GM12872 (cell line): ENCODE results near the gene MEIS1.

Experiments
- CTCF ChIP-seq: IDR thresholded peaks from 3 replicates; pipeline ENCODE4 v1.5.1; 2011; ENCODE audit warnings: low read depth, mild to moderate bottlenecking, low read length, moderate library complexity; ENCODE audit not compliant: insufficient read depth

Gene MEIS1

GRCh38 chr2:66434679-66435548, at the start of gene MEIS1:
TSS of gene MEIS1 (plus strand) at chr2:66435125. CDS start at chr2:66435857, 732 bp downstream.
- TF ChIP-seq CTCF: no peak

- TF ChIP-seq CTCF: no peak
These were observed 47.7 kb upstream of the MEIS1 start for GRCh38 chr2:66387016-66387753.

- TF ChIP-seq CTCF: no peak
These were observed 45.2 kb upstream of the MEIS1 start for GRCh38 chr2:66389651-66390131.

GRCh38 chr2:66390152-66390551, 44.8 kb upstream of the MEIS1 start:
- no peak for TF ChIP-seq CTCF

- TF ChIP-seq CTCF: no peak
These were observed 44.1 kb upstream of the MEIS1 start for GRCh38 chr2:66390811-66391210.

- TF ChIP-seq CTCF: no peak
These were observed 29.5 kb upstream of the MEIS1 start for GRCh38 chr2:66405473-66405872.

GRCh38 chr2:66408905-66409304, 26.0 kb upstream of the MEIS1 start:
- no peak for TF ChIP-seq CTCF
